Glomerular endothelial cell (primary cell): ENCODE results near the gene APOC3. TPM values are rescaled to one million over a fixed set of nuclear protein-coding genes. Genes with fewer than 3 reads are reported as not detected.

Experiments
- DNase-seq: peaks from one replicate; pipeline ENCODE4 v3.0.0-alpha.2; 2011; ENCODE audit warnings: low read depth, low spot score; ENCODE audit errors: extremely low read depth
- total RNA-seq: library from RNA; depleted of rRNA; stranded (reverse); fragments of >200 nt; gene quantifications from 2 replicates; pipeline ENCODE4 v1.2.3, GENCODE V29; 2015

The APOC3 gene
- total RNA-seq, 1 donor from 2014 or later = not detected

DNA sequence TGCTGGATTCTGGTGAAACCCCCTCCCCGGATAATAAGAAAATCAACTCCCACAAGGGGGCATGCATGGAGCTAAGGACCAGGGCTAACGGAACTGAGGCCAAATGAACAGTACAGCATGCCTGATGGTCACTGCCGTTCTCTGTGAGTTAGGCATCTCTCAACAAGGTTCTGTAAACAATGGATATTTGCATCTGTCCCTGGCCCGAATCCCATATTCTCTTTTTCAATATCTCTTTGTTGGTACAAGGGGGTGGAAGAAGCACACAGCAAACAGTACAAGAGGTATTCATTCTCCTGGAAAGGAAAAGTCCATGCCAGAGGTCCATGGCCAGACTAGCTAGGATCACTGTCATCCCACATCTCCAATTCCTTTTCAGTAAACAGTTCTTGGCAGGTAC lies 39.9 kb downstream of the APOC3 start:
- no peak for DNase-seq

DNA sequence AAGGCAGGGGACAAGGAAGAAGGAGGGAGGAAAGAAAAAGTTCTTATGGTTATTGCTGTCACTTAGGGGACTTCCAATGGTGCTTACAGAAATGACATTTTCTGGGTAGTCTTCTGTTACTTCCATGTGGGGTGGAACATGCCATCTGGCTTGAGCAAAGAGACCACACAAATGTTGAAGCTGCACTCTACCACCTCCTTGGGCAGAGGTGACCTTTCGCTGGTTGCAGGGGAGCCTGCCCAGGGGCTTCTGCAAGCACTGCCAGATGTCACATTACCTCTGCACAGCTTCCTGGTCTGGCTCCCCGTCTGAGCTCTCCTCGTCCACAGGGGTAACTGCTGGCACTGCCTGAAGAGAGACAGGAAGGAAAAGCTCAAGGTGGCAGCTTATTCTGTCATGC lies 40.3 kb downstream of the APOC3 start:
- no peak for DNase-seq

DNA sequence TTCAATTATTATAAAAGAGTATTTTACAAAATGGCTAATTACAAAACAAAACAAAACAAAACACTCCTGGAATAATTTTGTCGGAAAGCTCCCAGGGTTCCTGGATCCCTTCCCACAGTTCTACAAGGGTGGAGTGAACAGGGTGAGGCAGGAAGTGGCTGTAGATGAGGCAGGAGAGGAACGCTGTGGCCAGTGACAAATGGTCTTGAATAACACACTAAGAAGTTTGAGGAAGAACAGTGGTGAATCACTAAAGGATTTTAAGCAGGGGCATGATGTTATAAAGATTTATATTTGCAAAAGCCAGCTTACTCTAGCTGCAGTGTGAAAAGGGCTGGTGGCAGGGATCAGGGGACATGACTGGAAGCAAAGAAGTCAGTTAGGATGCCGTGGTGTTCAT lies 41.5 kb downstream of the APOC3 start:
- no peak for DNase-seq

DNA sequence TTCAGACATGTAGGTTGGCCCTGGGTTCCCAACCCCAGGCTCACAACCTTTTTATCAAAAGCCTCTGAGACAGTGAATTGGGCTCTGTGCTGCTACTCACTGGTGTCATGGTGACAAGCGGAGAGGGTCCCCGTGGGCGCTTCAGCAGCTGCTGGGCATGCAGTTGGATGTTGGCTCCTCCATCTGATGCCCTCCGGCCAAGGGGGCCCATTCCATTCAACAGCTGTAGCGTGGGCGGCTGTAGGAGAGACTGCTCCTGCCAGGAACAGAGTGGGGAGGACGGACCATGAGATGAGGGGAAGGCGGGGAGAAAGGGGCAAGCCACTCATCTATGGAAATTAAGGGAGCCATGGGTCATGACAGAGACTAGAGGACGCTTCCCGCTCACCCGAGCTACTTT lies 43.7 kb downstream of the APOC3 start:
- no peak for DNase-seq

DNA sequence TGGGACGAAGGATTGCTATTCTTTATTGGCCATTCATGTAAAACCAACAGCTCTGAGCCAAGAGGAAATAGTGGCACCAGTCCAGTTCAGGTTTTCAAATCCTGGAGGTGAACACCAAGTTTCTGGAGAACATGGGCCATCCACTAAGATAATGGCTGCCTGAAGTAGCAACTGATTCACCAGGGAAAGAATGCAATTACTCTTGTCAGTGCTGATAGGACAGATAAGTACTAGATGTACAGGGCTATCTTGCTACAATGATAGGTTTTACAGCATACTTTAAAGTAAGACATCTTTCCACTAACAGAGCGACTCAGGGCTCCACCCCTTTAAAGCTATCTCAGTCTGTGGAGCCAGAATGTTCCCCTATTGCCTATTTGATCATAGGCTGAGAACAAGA lies 44.5 kb downstream of the APOC3 start:
- DNase-seq = no peak

DNA sequence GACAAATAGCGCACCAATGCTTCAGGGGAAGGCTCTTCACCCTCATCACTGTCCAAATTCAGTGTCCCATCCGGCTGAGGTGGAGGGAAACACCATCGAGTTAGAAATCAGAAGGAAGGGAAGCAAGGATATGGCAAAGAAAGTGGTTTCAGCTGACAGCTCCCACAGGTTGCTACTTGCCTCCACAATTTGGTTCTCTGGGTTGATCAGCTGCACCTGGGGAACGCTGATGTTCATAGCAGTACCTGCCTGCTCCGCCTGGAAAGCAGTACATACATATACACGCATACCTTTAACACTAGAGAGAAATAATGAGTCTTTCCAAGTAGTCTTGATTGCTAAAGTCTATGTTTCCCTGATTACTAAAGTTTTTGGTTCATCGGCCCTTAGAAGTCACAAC lies 45.5 kb downstream of the APOC3 start:
- no peak for DNase-seq

DNA sequence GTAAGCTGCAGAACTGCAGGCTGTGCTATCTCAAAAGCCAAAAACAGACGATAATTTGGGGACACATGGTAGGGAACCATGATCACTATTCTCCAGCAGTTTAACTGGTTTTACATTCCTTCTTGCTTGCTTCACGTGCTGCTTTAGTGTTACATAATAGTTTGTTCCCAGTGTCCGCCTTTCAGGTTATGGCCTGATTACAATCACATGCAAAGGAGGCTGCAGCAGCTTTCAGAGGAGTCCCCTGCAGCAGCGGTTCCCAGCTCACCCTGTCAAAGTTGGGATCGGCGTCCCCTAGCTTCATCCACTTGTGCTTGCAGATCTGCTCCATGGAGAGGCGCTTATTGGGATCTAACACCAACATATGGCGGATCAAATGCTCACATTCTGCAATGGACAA lies 46.9 kb downstream of the APOC3 start:
- no peak for DNase-seq

DNA sequence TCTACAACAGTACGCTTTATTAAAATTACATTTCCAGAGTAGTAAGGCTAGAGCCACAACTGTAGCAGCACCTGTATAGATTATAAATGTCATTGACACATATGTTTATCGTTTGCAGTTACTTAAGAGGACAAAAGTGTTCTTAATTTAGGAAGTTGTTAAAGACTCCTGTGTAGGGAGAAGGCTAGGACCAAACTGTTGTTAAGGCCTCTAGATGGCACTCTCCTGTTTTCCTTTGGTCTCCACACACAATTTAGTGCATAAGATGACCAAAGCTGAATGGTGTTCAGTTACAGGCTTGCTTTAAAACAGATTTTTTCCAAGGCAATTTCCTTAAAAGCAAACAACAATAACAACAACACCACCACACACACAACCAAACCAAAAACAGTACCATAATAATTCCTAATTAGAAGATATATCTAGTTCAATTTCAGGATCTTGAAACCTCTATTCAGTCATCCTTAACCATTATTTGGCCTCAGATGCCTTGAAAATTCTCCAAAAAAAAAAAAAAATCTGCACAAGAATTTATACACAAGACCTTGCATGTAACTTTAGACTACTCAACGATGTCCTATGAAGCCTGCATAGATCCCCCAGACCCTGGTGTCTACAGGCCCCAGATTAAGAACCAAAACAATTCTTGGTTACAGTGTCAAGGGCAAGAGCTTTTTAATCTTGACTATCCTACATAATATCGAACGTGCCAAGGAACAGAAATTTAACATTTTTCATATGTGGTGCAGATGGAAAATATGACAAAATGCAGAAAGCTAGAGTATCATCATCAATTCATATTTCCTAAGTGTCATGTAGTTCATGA lies 50.3 kb downstream of the APOC3 start:
- peak; percentile 58 for DNase-seq

DNA sequence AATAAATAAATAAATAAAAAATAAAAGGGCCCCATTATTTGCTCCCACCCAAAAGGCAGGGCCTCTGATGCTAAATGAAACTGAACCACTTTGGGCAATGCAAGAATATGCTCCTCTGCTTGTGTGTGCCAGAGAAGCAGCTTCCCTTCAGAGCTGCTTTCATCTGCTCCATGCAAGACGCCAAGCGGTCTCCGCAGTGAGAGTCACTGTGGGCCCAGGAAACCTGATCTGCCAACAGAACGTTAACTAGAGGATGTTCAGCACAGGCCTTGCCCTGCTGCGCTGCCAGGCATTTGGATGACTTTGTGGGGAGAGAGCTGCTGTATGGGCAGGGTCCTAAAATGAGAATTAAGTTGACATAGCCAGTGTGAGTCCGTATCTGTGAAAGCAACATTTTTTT lies 51.4 kb downstream of the APOC3 start:
- DNase-seq = no peak

DNA sequence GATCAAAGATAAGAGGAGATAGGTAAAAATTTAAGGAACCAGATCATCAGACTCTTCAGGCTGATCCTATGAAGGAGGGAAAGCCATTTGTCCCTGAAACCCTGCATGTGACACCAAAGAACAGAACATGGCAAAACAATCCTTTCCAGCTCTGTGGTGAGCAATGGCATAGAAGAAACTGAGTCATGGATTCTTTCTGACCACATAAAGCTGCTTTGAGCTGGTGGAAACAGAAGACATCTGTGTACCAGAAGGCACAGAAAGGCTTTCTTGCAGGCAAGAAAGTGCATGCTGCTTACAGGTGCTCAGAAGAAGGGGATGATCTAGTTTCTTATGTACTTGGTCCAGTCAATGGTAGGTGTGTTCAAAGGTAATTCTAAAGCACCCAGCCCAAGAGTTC lies 52.7 kb downstream of the APOC3 start:
- DNase-seq = no peak

Other genes starting within 250 kb of the APOC3 start
- gene BUD13, start 56.9 kb upstream of the APOC3 start, total RNA-seq = 5.3 and 11.6 TPM in 2 replicates
- gene ZPR1, start 41.9 kb upstream of the APOC3 start, total RNA-seq = 40.6 and 50.9 TPM in 2 replicates
- gene APOA5, start 38.0 kb upstream of the APOC3 start, total RNA-seq = not detected in 2 replicates
- gene APOA4, start 6.6 kb upstream of the APOC3 start, total RNA-seq = not detected in 2 replicates
- not detected in 2 replicates for gene APOA1, start 7.7 kb downstream of the APOC3 start, total RNA-seq